HG02798 (cell line): ENCODE results near the gene NTRK2.
A peak's percentile ranks its signal among the peaks of the same experiment; 100 is the strongest.

ENCODE experiments used
- ATAC-seq: cut with Tn5 transposase; IDR thresholded peaks from one replicate; pipeline ENCODE4 v1.9.1; 2021; ENCODE audit warnings: mild to moderate bottlenecking; ENCODE audit not compliant: unreplicated experiment, poor library complexity

NTRK2 gene

DNA sequence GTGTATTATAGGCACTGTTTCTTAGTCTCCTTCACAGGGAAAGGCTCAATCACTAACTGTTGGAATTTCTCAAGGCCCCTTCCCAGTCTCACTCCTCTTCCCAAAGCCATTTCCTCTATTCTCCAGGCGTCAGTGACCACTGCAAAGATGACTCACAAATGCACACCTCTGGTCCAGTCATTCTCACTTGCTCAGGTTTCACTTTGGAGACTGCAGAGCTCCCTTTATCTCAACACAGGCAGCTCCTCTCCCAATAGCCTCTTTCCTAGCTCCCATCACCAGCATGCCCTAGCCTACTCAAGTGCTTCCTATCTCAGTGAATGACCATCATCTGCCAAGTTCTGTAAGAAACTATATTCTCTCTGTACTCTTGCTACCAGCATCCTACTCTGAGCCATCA, 323.6 kb downstream of the NTRK2 start:
- no peak for ATAC-seq

DNA sequence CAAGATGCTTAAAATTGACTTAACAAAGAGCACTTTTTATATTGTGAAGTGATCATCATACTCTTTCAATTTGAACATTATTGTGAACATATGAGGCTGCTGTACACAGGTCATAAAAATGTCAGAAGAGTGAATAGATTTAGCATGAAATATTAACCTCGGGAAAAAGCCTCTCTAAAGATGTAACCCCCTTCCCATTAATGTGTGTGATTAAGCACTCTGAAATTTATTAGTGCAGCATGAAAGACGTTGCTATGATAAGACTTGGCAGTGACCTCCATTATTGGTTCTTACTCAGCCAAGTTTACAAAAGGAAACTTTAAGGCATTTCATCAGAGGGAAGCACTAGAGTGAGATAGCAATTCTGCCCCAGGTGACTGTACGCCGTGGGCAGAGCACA, 326.5 kb downstream of the NTRK2 start:
- no peak for ATAC-seq

GRCh38 chr9:84996716-84997115, 327.2 kb downstream of the NTRK2 start:
- no peak for ATAC-seq

DNA sequence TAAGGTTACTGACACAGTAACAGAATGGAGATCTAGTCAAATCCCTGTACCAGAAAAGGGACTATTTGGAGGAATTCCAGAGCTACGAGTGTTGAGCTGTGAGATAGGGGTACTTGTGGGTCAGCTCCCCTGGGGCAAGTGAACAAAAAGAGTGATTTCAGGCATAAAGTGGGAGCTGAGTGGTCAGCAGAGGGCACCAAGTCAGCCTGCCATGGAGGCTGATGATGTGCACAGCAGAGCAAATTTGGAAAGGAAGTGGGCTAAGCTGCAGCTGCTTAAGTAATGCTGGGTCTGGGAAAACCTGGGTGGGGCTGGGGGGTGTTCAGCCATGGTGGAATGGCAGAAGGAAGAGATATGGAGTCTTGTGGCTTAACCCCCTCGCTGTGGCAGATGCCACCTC, 327.9 kb downstream of the NTRK2 start:
- no peak for ATAC-seq

DNA sequence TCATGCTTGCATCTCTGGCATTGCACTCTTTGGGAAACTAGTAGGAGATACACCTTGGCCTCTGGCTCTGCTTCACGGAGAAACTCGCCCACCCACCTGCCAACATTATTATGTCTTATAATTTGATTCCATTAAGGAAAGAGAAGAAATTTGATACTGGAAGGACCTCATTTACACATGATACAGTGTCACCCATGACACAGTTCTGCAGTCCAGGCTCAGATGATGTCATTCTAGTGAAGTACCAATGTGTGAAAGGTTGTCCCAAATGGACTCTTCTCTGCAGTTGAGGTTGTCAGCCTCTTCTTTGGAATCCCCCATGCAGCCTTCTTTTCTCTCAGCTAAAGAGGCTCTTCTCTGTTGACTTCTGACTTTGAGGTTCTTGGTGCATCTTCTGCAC, 329.1 kb downstream of the NTRK2 start:
- no peak for ATAC-seq

- ATAC-seq = no peak
These were observed 330.3 kb downstream of the NTRK2 start for GRCh38 chr9:84999788-85000187.

- ATAC-seq = no peak
These were observed 332.4 kb downstream of the NTRK2 start for GRCh38 chr9:85001925-85002324.

GRCh38 chr9:85004818-85005413, 335.4 kb downstream of the NTRK2 start:
- no peak for ATAC-seq

GRCh38 chr9:85007748-85008147, 338.2 kb downstream of the NTRK2 start:
- ATAC-seq = peak; percentile 52

DNA sequence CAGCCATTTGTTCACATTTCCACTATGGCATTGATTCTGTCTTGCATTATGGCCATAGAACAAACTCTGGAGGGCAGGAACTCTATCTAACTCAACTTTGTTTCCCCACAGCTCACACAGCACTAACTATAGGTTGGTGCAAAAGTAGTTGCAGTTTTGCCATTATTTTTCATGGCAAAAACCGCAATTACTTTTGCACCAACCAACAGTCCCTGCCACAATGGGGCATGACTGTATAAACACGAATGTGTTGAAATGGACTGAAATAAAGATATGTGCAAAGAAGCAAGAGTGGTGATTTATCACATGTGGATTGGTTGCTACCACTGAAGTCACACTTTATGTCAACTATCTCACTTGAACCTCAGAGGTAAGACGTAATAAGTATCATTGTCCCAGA, 338.7 kb downstream of the NTRK2 start:
- no peak for ATAC-seq

DNA sequence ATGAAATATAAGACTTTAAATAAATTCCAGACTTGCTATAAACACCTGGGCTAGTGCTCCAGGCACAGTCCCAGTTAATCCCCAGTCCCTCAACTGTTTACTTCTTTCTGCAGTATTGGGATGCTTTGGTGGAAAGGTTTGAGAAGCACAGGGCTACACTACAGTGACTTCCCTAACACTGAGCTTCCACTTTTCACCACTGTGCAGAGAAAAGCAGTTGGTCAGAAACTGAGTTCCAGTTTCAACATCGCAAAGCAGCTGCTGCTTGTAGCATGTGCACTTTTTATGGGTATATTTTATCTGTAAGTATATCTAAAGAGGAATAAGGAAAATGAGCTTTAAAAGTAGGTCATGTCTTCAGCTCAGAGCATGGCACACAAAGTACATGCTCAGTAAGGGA, 339.7 kb downstream of the NTRK2 start:
- peak; percentile 90 for ATAC-seq

DNA sequence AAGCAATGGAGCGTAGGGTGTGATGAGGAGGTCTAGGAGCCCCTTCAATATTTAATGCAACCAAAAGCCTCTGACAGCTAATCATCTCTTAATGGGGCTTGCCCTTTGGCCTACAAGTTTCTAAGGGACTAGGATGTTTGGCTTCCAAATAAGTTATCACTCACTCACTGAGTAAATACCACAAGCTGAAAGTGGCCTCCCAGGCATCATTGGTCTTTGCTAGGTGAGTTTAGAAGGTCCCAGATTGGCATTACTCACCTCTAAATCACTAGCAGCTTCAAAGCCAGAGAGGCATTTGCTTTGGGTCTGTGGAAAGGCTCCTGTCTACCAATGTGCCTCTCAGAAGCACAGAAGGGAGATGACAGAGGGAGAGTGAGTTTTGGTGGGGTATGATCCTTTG, 344.2 kb downstream of the NTRK2 start:
- no peak for ATAC-seq

GRCh38 chr9:85014292-85014691, 344.8 kb downstream of the NTRK2 start:
- no peak for ATAC-seq

DNA sequence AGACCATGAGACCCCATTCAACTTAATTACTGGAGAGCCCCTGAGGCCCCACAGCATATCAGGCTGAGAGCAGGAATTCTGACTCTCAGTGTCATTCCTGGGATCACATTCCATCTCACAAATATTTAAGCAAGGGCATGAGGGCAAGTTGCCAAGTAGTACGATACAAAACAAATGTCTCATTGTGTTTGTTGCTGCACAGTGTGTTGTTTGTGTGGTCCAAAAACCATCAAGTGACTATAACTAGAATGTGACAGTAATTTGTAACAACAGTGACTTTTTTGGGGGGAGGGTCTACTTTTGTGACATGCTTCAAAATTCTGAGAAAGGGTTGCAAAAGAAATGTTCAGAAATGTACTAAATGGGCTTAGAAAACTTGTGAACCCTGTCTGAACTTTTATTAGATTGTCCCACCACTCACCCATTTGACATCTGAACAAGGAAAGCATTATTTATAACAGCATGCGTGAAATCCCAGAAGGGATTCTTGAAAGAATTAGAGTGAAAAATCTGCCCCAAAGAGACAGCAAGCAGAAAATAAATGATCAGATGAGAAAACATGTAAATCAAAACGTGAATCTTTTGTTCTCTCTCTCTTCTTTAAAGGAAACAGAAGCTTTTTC, 347.0 kb downstream of the NTRK2 start:
- ATAC-seq = no peak

GRCh38 chr9:85020791-85021190, 351.3 kb downstream of the NTRK2 start:
- no peak for ATAC-seq

DNA sequence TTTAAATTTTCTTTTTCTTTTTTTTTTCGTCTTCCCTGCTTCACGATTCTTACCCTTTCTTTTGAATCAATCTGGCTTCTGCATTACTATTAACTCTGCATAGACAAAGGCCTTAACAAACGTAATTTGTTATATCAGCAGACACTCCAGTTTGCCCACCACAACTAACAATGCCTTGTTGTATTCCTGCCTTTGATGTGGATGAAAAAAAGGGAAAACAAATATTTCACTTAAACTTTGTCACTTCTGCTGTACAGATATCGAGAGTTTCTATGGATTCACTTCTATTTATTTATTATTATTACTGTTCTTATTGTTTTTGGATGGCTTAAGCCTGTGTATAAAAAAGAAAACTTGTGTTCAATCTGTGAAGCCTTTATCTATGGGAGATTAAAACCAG, 352.2 kb downstream of the NTRK2 start:
- no peak for ATAC-seq

- ATAC-seq = no peak
These were observed 354.8 kb downstream of the NTRK2 start for GRCh38 chr9:85024374-85024773.

DNA sequence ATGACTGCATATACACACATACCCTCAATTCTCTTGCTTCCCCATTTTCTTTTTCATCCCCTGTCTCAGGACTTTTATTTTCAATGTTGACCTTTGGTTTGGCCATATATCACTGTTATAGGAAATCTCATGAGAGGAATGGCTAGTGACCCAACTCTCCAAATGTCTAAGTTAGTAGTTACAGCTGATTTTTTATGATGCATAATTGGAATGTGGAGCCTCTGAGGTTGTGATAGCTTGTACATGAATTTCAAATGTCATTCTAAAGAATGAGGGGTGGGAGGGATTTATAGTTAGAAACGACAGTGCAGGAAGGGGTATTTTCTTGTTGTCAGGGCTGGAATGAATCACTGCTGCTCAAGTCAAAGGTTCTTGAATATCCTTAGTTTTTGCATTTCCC, 356.1 kb downstream of the NTRK2 start:
- ATAC-seq = no peak

- no peak for ATAC-seq
These were observed 358.3 kb downstream of the NTRK2 start for GRCh38 chr9:85027870-85028269.

DNA sequence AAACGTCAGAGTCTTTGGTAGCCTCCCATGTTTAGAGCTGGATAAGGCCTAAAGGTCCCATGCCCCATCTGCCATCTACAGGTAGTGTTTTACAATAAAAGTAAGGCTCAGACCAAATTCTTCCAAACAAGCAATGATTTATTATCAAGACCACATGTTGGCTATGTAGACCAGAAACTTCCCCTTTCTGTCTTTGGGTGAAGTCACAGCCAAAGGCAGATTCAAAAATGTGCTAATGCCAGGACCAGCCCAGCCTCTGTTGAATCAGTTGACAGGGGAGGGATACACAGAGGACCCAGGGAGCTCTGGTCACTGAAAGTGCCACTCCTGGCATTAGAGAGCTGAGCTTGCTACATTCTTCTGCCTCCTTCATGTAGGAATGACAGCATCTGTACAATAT, 360.8 kb downstream of the NTRK2 start:
- no peak for ATAC-seq

DNA sequence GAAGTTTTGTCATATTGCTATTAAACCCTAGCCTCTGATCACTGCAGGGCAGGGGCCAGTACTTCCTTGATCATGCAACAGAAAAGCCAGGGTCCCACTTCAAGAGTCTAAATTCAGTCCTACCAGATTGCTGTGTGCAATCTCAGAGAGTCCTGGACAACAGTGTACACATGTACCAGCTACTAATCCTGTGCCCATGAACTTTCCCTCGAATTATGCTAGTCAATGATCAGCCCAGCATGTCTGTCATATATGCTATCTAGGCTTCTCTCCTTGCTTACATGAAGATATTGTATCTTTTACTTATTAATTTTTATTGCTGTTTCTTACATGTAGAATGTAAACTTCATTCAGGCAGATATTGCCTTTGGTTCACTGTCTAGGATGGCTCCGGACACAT, 367.0 kb downstream of the NTRK2 start:
- ATAC-seq = no peak

GRCh38 chr9:85038061-85038460, 368.5 kb downstream of the NTRK2 start:
- no peak for ATAC-seq
